GM06990 (cell line): ENCODE measurements around the gene NAV2.

Experiments used
- DNase-seq: peaks from one replicate; pipeline ENCODE4 v3.0.0-alpha.2; 2011; ENCODE audit not compliant: insufficient read length; ENCODE audit errors: extremely low read depth
- H3K27me3 ChIP-seq: replicated peaks from 2 replicates; pipeline ENCODE4 v1.6.0; 2011; ENCODE audit warnings: low read length; ENCODE audit not compliant: control insufficient read depth, insufficient read depth
- H3K36me3 ChIP-seq: 2 replicates; pipeline ENCODE4 v1.5.1; 2011; ENCODE audit warnings: low read length; ENCODE audit not compliant: control insufficient read depth, insufficient read depth
- H3K4me3 ChIP-seq: replicated peaks from 2 replicates; pipeline ENCODE4 v1.5.1; 2011; ENCODE audit warnings: low read depth, mild to moderate bottlenecking, control low read depth, low read length
- CTCF ChIP-seq: IDR thresholded peaks from 2 replicates; pipeline ENCODE4 v1.5.1; 2011; ENCODE audit warnings: low read length, control low read depth, mild to moderate bottlenecking, inconsistent platforms; ENCODE audit not compliant: insufficient read depth, poor library complexity, severe bottlenecking

The NAV2 gene

DNA sequence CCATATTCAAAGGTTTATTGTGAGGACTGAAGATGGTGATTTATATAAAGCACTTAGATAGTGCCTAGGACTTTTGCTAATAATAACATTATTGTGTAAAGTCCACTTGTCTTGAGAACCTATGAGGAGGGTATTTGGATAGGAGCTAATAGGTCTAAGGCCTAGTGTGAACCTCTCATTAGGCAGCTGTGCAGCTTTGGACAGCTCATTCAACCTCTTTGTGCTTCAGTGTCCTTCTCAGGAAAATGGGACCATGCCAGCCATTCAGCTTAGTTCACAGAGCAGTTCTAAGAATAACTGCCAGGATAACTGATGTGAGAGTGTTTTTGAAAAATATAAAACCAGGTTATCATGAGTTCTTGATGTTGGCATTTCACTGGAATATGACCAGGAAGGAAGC, 56.2 kb downstream of the NAV2 start:
- DNase-seq, result no peak
- no peak for TF ChIP-seq CTCF
- Histone ChIP-seq H3K4me3 (no peak overlapping the region), H3K27me3 (no peaks in the 10 kb centered on the region; the same call in 1 of the 2 replicates), H3K36me3 (no peaks in the 10 kb centered on the region)

DNA sequence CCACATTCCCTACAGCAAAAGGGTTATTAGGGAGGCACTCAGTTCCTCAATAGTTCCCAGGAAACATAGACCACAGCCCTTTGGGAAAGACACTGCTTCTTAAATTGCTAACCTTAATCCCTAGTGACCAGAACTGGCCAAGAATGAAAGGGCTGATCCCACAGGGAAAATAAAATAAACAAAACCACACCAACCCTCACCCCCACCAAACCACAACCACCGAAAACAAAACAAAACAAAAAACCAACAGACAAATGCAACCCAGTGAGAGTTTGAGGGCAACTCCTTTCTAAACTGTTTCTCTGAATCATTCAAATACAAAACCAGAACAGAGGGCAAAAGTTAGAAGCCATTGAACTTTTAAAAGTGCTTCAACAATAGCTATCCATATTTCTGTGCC, 57.2 kb downstream of the NAV2 start:
- no peak for TF ChIP-seq CTCF
- DNase-seq, result no peak
- no peaks in the 10 kb centered on the region; the same call in 1 of the 2 replicates for H3K27me3 ChIP-seq
- H3K4me3 ChIP-seq, result no peak overlapping the region
- no peaks in the 10 kb centered on the region for H3K36me3 ChIP-seq

GRCh38 chr11:19770277-19770676, 57.6 kb downstream of the NAV2 start:
- no peak for DNase-seq
- TF ChIP-seq CTCF, result no peak
- Histone ChIP-seq H3K4me3 (no peak overlapping the region), H3K27me3 (no peaks in the 10 kb centered on the region; the same call in none of the 2 replicates), H3K36me3 (no peaks in the 10 kb centered on the region)

DNA sequence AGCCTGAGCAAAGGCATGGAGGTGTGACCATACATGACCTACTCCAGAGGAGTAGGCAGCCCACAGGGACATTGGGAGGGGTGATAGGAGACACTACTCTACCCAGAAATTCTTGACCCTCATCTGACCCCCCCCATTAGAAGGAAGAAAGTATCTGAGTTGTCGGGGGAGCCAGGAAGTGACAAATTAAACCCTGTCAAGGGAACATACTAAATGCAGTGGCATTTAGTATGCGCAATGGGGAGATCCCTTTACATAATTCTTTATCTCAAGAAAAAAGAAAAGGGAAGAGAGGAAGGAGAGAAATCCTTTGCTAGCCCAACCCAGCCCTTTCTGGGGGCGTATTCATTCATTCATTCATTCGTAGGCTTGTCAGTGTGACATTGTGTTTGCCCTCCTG, 58.8 kb downstream of the NAV2 start:
- no peaks in the 10 kb centered on the region for H3K36me3 ChIP-seq
- no peaks in the 10 kb centered on the region; the same call in 1 of the 2 replicates for H3K27me3 ChIP-seq
- no peak overlapping the region for H3K4me3 ChIP-seq
- TF ChIP-seq CTCF, result no peak
- no peak for DNase-seq

DNA sequence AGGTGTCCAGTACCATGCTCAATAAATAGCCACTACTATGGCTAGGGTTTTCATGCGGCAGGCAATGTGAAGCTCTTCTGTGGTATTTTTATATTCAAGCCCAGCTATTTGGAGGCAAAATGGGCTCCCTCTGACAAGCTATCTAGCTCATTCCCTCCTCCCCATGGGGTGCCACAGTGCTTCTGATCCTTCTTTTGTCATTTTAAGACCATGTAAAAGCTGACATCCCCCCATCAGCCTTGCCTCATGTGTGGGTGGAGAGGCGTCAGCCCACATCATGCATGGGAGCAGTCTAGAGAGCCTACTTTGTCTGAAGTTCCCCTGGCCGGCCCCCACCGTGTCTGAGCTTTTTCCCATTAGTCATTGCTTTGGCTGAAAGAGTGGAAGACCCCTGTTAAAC, 59.8 kb downstream of the NAV2 start:
- H3K27me3 ChIP-seq, result no peaks in the 10 kb centered on the region; the same call in 1 of the 2 replicates
- H3K36me3 ChIP-seq, result no peaks in the 10 kb centered on the region
- no peak overlapping the region for H3K4me3 ChIP-seq
- no peak for DNase-seq
- no peak for TF ChIP-seq CTCF

DNA sequence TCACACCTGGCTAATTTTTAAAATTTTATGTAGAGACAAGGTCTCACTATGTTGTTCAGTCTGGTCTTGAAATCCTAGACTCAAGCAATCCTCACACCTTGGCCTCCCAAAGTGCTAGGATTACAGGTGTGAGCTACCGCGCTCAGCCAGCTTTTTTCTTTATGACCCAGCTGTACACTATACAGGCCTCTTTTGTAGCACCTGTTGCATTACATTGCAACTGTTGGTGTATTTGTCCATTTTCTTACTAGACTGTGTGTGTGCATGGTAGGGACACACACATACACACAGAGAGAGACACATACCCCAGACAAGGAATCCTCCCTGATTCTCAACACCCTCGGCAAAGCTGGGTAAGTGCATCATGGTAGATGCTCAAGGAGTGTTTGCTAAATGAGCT, 61.7 kb downstream of the NAV2 start:
- Histone ChIP-seq H3K36me3 (no peaks in the 10 kb centered on the region), H3K27me3 (no peaks in the 10 kb centered on the region; the same call in 1 of the 2 replicates), H3K4me3 (no peak overlapping the region)
- no peak for DNase-seq
- TF ChIP-seq CTCF, result no peak
